BJ (cell line): ENCODE measurements around the gene PCDH9. TPM values are rescaled to one million over a fixed set of nuclear protein-coding genes. Genes with fewer than 3 reads are reported as not detected.

Experiments
- CTCF ChIA-PET: fragments of 350-600 bp; formaldehyde crosslinking; extraction: SDS; loops from one replicate; lab custom pipeline; 2021; ENCODE audit warnings: antibody characterized with exemption, inconsistent platforms; lab: Yijun Ruan, JAX
- POLR2A ChIA-PET: fragments of 300-600 bp; sonication (Branson Sonifier 250); formaldehyde crosslinking; extraction: SDS; loops from one replicate; lab custom pipeline; 2021; ENCODE audit warnings: antibody characterized with exemption; lab: Charles Lee
- DNase-seq: peaks from one replicate; pipeline ENCODE4 v3.0.0-alpha.2; 2011; ENCODE audit warnings: low read depth
- H3K27me3 ChIP-seq: 2 replicates; pipeline ENCODE4 v1.6.0; 2011; ENCODE audit warnings: low read length; ENCODE audit not compliant: control insufficient read depth, insufficient read depth
- H3K36me3 ChIP-seq: 2 replicates; pipeline ENCODE4 v1.5.1; 2011; ENCODE audit warnings: low read length; ENCODE audit not compliant: control insufficient read depth, insufficient read depth
- H3K4me3 ChIP-seq: 2 replicates; pipeline ENCODE4 v1.5.1; 2011; ENCODE audit warnings: low read depth, mild to moderate bottlenecking, control low read depth, low read length
- CTCF ChIP-seq: IDR thresholded peaks from 2 replicates; pipeline ENCODE4 v1.5.1; 2011; ENCODE audit warnings: low read depth, mild to moderate bottlenecking, control low read depth, inconsistent platforms, low read length, moderate library complexity; ENCODE audit not compliant: insufficient read depth
- polyA plus RNA-seq: library from polyadenylated mRNA; depleted of rRNA; stranded (reverse); fragments of >200 nt; gene quantifications from 2 replicates; pipeline ENCODE4 v1.2.3, GENCODE V29; 2011

Gene PCDH9
- polyA plus RNA-seq, 1 experiment = 2.3 TPM

GRCh38 chr13:66803808-66804456 is 426.2 kb downstream of the PCDH9 start:
- Histone ChIP-seq H3K4me3 (no peak overlapping the region), H3K27me3 (no peaks in the 10 kb centered on the region), H3K36me3 (no peaks in the 10 kb centered on the region)
- DNase-seq = no peak
- ChIA-PET CTCF (interaction anchor here (1.2 kb wide), 1 partner anchor 10 kb away, joined by 3 read pairs; no protein-coding TSS in a partner anchor), POLR2A (no interaction called here)
- TF ChIP-seq CTCF = no peak

- no peak for TF ChIP-seq CTCF
- no peak overlapping the region for H3K4me3 ChIP-seq
- H3K27me3 ChIP-seq = no peaks in the 10 kb centered on the region
- ChIA-PET CTCF (interaction anchor here (1.2 kb wide), 1 partner anchor 9 kb away, joined by 3 read pairs; no protein-coding TSS in a partner anchor), POLR2A (no interaction called here)
- no peak for DNase-seq
- H3K36me3 ChIP-seq = no peaks in the 10 kb centered on the region
These were observed 426.9 kb downstream of the PCDH9 start for GRCh38 chr13:66803013-66803807.

- CTCF ChIA-PET = no interaction called here
- TF ChIP-seq CTCF = no peak
- Histone ChIP-seq H3K4me3 (no peak overlapping the region), H3K36me3 (no peaks in the 10 kb centered on the region), H3K27me3 (no peaks in the 10 kb centered on the region)
- no peak for DNase-seq
- POLR2A ChIA-PET = no interaction called here
These were observed 434.5 kb downstream of the PCDH9 start for GRCh38 chr13:66795636-66796035.

- ChIA-PET CTCF (interaction anchor here (0.9 kb wide), 1 partner anchor 9 kb away, joined by 3 read pairs; no protein-coding TSS in a partner anchor), POLR2A (no interaction called here)
- H3K27me3 ChIP-seq = no peaks in the 10 kb centered on the region
- H3K36me3 ChIP-seq = no peaks in the 10 kb centered on the region
- no peak for DNase-seq
- TF ChIP-seq CTCF = no peak
- no peak overlapping the region for H3K4me3 ChIP-seq
These were observed 435.6 kb downstream of the PCDH9 start for GRCh38 chr13:66794340-66795031.

GRCh38 chr13:66790861-66791260 is 439.3 kb downstream of the PCDH9 start:
- Histone ChIP-seq H3K27me3 (no peaks in the 10 kb centered on the region), H3K36me3 (no peaks in the 10 kb centered on the region), H3K4me3 (no peak overlapping the region)
- no peak for DNase-seq
- ChIA-PET CTCF (no interaction called here), POLR2A (no interaction called here)
- TF ChIP-seq CTCF = no peak
